NOMO-1 treated with DMSO at 0.1 percent for 48 hours (cell line): ENCODE data around the gene FNDC3A.

ENCODE experiments used
- DNase-seq: peaks from one replicate; lab custom pipeline; 2025; ENCODE audit not compliant: unreplicated experiment; lab: John Stamatoyannopoulos, UW

Gene FNDC3A

DNA sequence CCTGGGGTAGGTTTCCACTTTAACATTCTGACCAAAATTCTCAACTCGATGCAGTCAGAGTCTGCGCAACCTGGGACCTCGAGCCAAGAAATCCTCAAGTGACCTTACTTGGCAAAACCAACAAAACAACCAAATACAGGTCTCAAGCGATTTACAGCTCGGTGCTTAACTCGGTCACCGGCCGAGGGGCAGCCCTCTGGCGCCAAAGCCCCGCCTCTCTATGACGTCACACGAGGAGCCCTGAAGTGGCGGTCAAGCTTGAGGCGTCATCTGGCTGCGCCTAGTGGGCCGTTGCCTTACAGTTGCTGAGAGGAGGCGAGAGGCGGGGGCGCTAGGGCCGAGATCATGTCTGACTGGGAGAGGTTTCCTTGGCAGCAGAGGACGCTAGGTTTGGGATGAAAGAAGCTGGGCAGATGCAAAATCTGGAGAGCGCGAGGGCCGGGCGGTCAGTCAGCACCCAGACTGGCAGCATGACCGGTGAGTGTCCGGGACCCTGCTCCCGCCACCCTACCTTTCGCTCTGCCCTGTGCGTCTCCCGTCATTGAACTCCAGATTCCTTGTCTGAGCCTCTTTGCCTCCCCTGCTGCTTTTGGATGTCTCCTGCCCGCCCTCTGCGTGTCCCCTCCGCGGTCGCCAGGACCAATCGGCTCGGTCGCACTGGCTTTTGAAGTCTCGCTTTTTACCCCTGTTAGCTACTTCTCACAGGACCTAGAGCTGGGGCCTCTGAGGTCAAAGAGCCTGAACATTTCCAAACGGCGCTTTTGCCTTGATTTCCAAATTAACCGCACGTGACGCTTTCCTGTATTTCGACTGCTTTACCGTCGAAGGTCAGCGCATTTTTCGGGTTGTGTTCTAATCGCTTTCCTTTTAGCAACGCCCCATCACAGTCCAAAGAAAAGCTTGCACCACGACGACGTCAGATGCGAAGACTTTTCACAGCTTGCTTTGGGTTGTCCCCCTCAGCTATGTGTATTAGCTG, 272.2 kb downstream of the FNDC3A start, which contains the start of gene CDADC1:
Gene CDADC1, plus strand, starts transcription at position 283 of the 979 bp plus-strand sequence. Its CDS starts 113 bp downstream, at position 396.
- peak; percentile 95 for DNase-seq

DNA sequence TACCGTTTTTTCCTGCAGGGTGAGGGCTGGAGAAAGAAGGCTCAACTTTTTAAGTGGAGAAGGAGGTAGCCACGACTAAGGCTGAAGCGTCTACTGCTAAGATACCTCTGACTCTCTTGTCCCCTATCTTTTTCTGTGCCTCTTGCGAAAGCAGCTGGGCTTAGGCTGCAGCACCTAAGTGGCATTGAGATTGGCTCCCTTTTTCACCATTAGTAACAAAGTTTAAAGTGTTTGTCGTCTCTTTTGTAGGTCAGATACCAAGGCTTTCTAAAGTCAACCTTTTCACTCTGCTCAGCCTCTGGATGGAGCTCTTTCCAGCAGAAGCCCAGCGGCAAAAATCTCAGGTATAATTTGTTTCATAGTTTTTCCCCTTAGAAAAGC, 272.9 kb downstream of the FNDC3A start:
- DNase-seq, result no peak

DNA sequence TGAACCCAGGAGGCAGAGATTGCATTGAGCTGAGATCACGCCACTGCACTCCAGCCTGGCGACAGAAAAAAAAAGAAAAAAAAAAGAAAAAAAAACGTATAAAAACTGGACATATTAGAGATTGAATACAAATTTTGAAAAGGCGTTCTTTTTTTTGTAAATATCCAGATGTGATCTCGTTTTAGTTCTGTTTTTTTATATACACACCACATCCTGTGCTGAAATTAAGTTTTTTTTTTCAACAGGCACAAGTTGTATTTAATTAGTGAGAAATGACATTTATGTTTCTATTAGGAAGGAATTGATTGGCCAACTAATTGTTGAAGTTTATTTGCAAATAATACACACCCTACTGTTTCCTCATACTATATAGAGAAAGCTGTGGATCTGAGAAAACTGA, 275.6 kb downstream of the FNDC3A start:
- no peak for DNase-seq

- no peak for DNase-seq
Observed at GRCh38 chr13:49253310-49253709, 277.6 kb downstream of the FNDC3A start.

GRCh38 chr13:49254007-49254406, 278.3 kb downstream of the FNDC3A start:
- no peak for DNase-seq

GRCh38 chr13:49256841-49257240, 281.1 kb downstream of the FNDC3A start:
- DNase-seq, result no peak

DNA sequence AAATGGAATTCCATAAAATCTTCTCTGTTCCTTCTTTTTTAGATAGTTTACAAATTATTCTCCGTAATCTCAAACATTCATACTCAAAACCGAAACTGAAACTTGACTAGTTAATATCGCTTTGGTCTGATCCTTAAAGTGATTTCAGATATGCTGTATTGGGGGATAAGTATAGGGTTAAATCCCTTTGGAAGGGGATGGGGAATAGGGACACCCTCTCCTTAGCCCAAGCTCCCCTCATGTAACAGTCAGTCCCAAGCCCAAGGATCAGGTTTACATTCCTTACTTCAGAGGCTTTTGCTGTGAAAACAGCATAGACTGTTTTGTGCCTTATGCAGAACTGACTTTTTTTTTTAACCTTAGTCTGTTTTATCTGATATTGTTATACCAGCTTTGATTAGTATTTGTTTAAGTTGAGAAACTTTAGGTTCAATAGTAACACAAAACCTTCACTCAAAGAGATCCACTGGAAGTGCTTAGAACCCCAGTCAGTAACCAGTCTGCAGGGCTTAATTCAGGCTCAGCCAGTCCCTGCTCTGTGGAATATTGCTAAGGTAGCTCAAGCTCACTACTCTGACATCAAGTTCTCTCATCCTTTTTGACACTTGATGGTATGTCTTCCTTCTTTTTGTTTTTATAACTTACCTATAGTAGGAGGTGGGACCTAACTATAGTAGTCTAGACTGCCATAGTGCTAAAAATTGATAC, 282.5 kb downstream of the FNDC3A start:
- DNase-seq, result no peak
